Measurements from ENCODE around the gene PHACTR3.

Gene PHACTR3

GRCh38 chr20:59672576-59672975 is 68.2 kb downstream of the PHACTR3 start:
- Histone ChIP-seq H3K4me3 (ENCODE audit: low read length) (no peak overlapping the region), H3K36me3 (ENCODE audit: insufficient read depth, low read length) (no peaks in the 10 kb centered on the region), H2AFZ (ENCODE audit: low read depth, low read length) (no peak overlapping the region), H3K4me1 (ENCODE audit: insufficient read depth, low read length) (peaks cover 10% of the 10 kb centered on the region), H3K9me3 (ENCODE audit: low read length) (no peaks in the 10 kb centered on the region), H3K27me3 (ENCODE audit: insufficient read depth, low read length) (peaks cover 11% of the 10 kb centered on the region)

- H3K36me3 ChIP-seq (ENCODE audit: insufficient read depth, low read length) = no peaks in the 10 kb centered on the region
- H3K4me3 ChIP-seq (ENCODE audit: low read length) = no peak overlapping the region
- no peaks in the 10 kb centered on the region for H3K9me3 ChIP-seq (ENCODE audit: low read length)
- H3K4me1 ChIP-seq (ENCODE audit: insufficient read depth, low read length) = peaks cover 10% of the 10 kb centered on the region
- H3K27me3 ChIP-seq (ENCODE audit: insufficient read depth, low read length) = peaks cover 11% of the 10 kb centered on the region
- no peak overlapping the region for H2AFZ ChIP-seq (ENCODE audit: low read depth, low read length)
Observed at GRCh38 chr20:59673288-59673997, 69.1 kb downstream of the PHACTR3 start.

- no peak overlapping the region for H3K4me3 ChIP-seq (ENCODE audit: low read length)
- no peaks in the 10 kb centered on the region for H3K36me3 ChIP-seq (ENCODE audit: insufficient read depth, low read length)
- H2AFZ ChIP-seq (ENCODE audit: low read depth, low read length) = no peak overlapping the region
- H3K27me3 ChIP-seq (ENCODE audit: insufficient read depth, low read length) = peaks cover 11% of the 10 kb centered on the region
- no peaks in the 10 kb centered on the region for H3K9me3 ChIP-seq (ENCODE audit: low read length)
- H3K4me1 ChIP-seq (ENCODE audit: insufficient read depth, low read length) = peaks cover 10% of the 10 kb centered on the region
Observed at GRCh38 chr20:59673998-59674445, 69.7 kb downstream of the PHACTR3 start.

DNA sequence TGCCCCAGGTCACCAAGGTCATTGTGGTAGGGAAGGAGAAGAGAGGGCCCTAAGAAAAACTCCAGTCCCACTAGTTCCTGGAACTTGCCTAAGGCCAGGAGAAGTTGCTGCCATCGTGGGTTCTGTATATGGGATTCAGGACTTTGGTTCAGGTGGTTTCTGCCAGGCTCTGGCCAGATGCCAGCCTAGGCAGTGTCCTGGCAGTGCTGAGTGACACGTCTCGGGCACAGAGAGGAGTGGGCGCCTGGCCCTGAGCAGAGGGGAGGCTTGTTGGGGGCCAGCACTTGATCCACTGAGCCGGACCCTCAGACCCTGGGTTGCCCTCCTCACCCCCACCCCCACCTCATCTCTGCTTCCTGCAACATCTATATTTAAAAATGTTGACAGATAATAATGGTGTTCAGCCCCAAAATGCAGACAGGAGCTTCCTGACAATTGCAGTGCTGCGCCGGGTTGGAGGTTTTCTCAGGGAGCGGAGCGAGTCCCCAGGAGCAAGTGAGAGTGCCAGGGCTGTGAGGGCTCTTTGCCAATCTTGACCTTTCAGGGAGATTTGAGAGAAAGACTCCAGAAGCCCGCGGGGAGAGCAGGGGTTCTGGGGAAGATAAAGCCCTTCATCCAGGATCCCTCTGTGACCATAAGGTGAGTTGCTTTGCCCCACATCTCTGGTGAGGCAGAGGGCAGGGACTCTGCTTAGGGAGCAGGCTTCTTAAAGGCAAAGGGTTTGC is 71.9 kb downstream of the PHACTR3 start:
- no peaks in the 10 kb centered on the region for H3K9me3 ChIP-seq (ENCODE audit: low read length)
- peaks cover 11% of the 10 kb centered on the region for H3K27me3 ChIP-seq (ENCODE audit: insufficient read depth, low read length)
- H3K36me3 ChIP-seq (ENCODE audit: insufficient read depth, low read length) = no peaks in the 10 kb centered on the region
- peaks cover 10% of the 10 kb centered on the region for H3K4me1 ChIP-seq (ENCODE audit: insufficient read depth, low read length)
- H3K4me3 ChIP-seq (ENCODE audit: low read length) = no peak overlapping the region
- no peak overlapping the region for H2AFZ ChIP-seq (ENCODE audit: low read depth, low read length)

GRCh38 chr20:59676851-59677182 is 72.5 kb downstream of the PHACTR3 start:
- Histone ChIP-seq H3K27me3 (ENCODE audit: insufficient read depth, low read length) (peaks cover 11% of the 10 kb centered on the region), H3K9me3 (ENCODE audit: low read length) (no peaks in the 10 kb centered on the region), H3K4me1 (ENCODE audit: insufficient read depth, low read length) (peaks cover 10% of the 10 kb centered on the region), H3K36me3 (ENCODE audit: insufficient read depth, low read length) (no peaks in the 10 kb centered on the region), H3K4me3 (ENCODE audit: low read length) (no peak overlapping the region), H2AFZ (ENCODE audit: low read depth, low read length) (no peak overlapping the region)

DNA sequence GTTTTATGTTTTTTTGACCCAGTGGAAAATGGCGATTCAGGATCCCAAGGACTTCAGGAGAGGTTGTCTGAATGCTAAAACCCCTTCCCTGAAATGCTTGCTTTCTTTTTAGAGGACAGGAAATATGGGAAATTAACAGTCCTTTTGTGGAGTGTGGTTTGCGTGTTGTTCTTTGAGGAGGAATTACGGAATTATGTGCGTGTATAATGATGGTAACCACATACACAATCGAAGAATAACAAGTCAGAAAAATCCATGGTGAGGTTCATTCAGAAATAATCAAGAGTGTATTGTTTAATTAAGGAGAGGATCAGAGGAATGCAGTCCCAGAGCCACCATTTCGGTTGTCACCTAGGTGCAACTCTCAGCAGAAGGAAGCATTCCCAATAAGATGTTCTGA is 73.2 kb downstream of the PHACTR3 start:
- Histone ChIP-seq H3K4me3 (ENCODE audit: low read length) (no peak overlapping the region), H2AFZ (ENCODE audit: low read depth, low read length) (no peak overlapping the region), H3K4me1 (ENCODE audit: insufficient read depth, low read length) (peaks cover 10% of the 10 kb centered on the region), H3K27me3 (ENCODE audit: insufficient read depth, low read length) (peaks cover 11% of the 10 kb centered on the region), H3K36me3 (ENCODE audit: insufficient read depth, low read length) (no peaks in the 10 kb centered on the region), H3K9me3 (ENCODE audit: low read length) (no peaks in the 10 kb centered on the region)

DNA sequence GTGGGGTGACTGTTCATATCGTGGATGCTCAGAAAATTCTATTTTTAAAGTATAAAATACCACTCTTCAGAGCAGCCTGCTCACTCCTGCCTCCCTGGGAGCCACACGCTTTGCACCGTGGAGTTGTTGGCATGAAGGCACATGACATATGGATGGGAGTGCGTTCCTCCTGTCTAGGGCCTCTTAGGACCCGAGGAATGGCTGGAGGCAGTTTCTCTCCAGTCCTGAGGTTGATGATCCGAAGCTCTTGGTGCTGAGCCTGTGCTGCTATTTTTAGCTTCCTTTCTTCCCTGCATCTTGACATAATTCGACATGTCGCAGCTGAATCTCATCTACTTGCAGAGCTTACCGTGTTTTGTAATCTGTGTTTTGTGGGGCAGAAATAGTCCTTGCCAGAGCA is 73.9 kb downstream of the PHACTR3 start:
- Histone ChIP-seq H3K9me3 (ENCODE audit: low read length) (no peaks in the 10 kb centered on the region), H2AFZ (ENCODE audit: low read depth, low read length) (no peak overlapping the region), H3K4me1 (ENCODE audit: insufficient read depth, low read length) (peaks cover 10% of the 10 kb centered on the region), H3K36me3 (ENCODE audit: insufficient read depth, low read length) (no peaks in the 10 kb centered on the region), H3K4me3 (ENCODE audit: low read length) (no peak overlapping the region), H3K27me3 (ENCODE audit: insufficient read depth, low read length) (peaks cover 10% of the 10 kb centered on the region)

- Histone ChIP-seq H3K9me3 (ENCODE audit: low read length) (no peaks in the 10 kb centered on the region), H3K4me3 (ENCODE audit: low read length) (no peak overlapping the region), H2AFZ (ENCODE audit: low read depth, low read length) (no peak overlapping the region), H3K27me3 (ENCODE audit: insufficient read depth, low read length) (peaks cover 3% of the 10 kb centered on the region), H3K36me3 (ENCODE audit: insufficient read depth, low read length) (no peaks in the 10 kb centered on the region), H3K4me1 (ENCODE audit: insufficient read depth, low read length) (peaks cover 10% of the 10 kb centered on the region)
Observed at GRCh38 chr20:59678951-59679350, 74.6 kb downstream of the PHACTR3 start.

GRCh38 chr20:59680148-59680650 is 75.9 kb downstream of the PHACTR3 start:
- Histone ChIP-seq H3K9me3 (ENCODE audit: low read length) (no peaks in the 10 kb centered on the region), H3K4me3 (ENCODE audit: low read length) (no peak overlapping the region), H3K27me3 (ENCODE audit: insufficient read depth, low read length) (no peaks in the 10 kb centered on the region), H2AFZ (ENCODE audit: low read depth, low read length) (no peak overlapping the region), H3K4me1 (ENCODE audit: insufficient read depth, low read length) (peaks cover 10% of the 10 kb centered on the region), H3K36me3 (ENCODE audit: insufficient read depth, low read length) (no peaks in the 10 kb centered on the region)

- Histone ChIP-seq H3K27me3 (ENCODE audit: insufficient read depth, low read length) (no peaks in the 10 kb centered on the region), H3K4me3 (ENCODE audit: low read length) (no peak overlapping the region), H2AFZ (ENCODE audit: low read depth, low read length) (no peak overlapping the region), H3K9me3 (ENCODE audit: low read length) (no peaks in the 10 kb centered on the region), H3K4me1 (ENCODE audit: insufficient read depth, low read length) (peaks cover 10% of the 10 kb centered on the region), H3K36me3 (ENCODE audit: insufficient read depth, low read length) (no peaks in the 10 kb centered on the region)
Observed at GRCh38 chr20:59680852-59681251, 76.5 kb downstream of the PHACTR3 start.

GRCh38 chr20:59682603-59683002 is 78.3 kb downstream of the PHACTR3 start:
- Histone ChIP-seq H3K9me3 (ENCODE audit: low read length) (peaks cover 3% of the 10 kb centered on the region), H3K27me3 (ENCODE audit: insufficient read depth, low read length) (no peaks in the 10 kb centered on the region), H3K4me1 (ENCODE audit: insufficient read depth, low read length) (no peaks in the 10 kb centered on the region), H3K4me3 (ENCODE audit: low read length) (no peak overlapping the region), H2AFZ (ENCODE audit: low read depth, low read length) (no peak overlapping the region), H3K36me3 (ENCODE audit: insufficient read depth, low read length) (no peaks in the 10 kb centered on the region)

DNA sequence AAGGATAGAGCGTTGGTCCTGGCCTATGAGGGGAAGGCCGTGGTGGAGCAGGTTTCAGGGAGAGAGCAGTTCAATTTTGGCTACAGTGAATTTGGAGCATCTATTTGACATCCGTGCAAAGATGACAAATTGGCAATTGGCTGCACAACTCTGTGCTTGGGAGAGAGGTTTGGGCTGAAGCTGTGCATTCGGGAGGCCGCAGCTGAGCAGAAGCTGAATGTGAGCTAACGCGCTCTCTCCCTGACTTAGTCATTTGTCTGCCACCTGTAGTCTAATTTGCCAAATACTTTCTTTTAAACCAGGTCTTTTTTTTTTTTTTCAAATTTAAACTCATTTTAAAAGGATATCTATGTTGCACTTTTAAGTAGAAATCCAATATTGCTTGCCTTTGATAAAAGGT is 78.8 kb downstream of the PHACTR3 start:
- Histone ChIP-seq H3K27me3 (ENCODE audit: insufficient read depth, low read length) (no peaks in the 10 kb centered on the region), H3K36me3 (ENCODE audit: insufficient read depth, low read length) (no peaks in the 10 kb centered on the region), H2AFZ (ENCODE audit: low read depth, low read length) (no peak overlapping the region), H3K9me3 (ENCODE audit: low read length) (peaks cover 3% of the 10 kb centered on the region), H3K4me3 (ENCODE audit: low read length) (no peak overlapping the region), H3K4me1 (ENCODE audit: insufficient read depth, low read length) (no peaks in the 10 kb centered on the region)

GRCh38 chr20:59684685-59685242 is 80.4 kb downstream of the PHACTR3 start:
- no peak overlapping the region for H2AFZ ChIP-seq (ENCODE audit: low read depth, low read length)
- no peaks in the 10 kb centered on the region for H3K36me3 ChIP-seq (ENCODE audit: insufficient read depth, low read length)
- H3K9me3 ChIP-seq (ENCODE audit: low read length) = peaks cover 3% of the 10 kb centered on the region
- H3K4me1 ChIP-seq (ENCODE audit: insufficient read depth, low read length) = no peaks in the 10 kb centered on the region
- no peak overlapping the region for H3K4me3 ChIP-seq (ENCODE audit: low read length)
- no peaks in the 10 kb centered on the region for H3K27me3 ChIP-seq (ENCODE audit: insufficient read depth, low read length)

All from neuron (in vitro differentiated cells).